GM19324 (cell line): Measurements from ENCODE around the gene GPR68.
"Not testable (repeated sequence)": the region's sequence is repeated elsewhere in the genome, so short reads cannot be mapped to it uniquely, and the experiment has no call there.

Experiments used
- ATAC-seq: cut with Tn5 transposase; IDR thresholded peaks from one replicate; pipeline ENCODE4 v1.9.1; 2021; ENCODE audit warnings: mild to moderate bottlenecking, moderate library complexity; ENCODE audit not compliant: unreplicated experiment, low FRiP score

Gene GPR68

DNA sequence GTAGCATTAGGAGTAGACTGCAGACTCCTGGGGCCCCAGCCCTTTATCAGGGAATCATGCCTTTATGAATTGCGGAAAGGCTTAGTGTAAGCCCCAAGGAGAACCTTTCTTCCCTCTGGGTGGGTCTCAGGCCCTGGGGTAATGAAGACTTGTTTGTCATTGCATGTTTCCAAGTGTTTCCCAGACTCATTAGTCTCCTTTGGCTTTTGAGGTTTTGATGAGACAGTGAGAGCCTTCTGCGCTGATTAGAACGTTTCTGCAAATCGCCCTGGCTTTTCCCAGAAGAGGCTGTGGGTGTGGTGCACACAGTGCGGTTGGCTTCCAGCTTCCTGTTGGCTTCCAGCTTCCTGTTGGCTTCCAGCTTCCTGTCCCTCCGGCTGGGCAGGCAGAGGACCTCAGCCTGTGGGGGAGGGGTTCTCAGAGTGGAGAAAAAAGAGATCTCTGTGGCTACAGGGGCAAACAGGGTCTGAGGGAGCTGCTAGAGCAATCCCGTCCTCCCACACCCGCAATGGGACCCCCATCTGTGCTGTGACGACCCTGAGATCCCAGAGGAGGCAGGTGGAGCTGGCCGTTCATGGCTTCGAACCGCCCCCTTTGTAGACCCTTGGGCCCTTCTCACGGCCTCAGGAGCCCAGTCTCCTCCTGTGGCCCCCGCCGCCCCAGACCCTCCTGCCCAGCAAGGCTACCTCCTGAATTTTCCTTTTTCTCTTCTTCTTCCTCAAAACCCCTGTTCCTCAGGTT is 42.1 kb downstream of the GPR68 start:
- ATAC-seq = no peak

DNA sequence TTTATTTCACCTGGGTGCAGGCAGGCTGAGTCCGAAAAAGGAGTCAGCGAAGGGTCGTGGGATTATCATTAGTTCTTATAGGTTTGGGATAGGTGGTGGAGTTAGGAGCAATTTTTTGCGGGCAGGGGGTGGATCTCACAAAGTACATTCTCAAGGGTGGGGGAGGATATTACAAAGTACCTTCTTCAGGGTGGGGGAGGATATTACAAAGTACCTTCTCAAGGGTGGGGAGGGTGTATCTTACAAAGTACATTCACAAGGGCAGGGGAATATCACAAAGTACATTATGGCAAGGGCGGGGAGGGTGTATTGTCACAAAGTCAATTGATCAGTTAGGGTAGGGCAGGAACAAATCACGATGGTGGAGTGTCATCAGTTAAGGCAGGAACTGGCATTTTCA is 43.7 kb downstream of the GPR68 start:
- not testable (repeated sequence) for ATAC-seq

DNA sequence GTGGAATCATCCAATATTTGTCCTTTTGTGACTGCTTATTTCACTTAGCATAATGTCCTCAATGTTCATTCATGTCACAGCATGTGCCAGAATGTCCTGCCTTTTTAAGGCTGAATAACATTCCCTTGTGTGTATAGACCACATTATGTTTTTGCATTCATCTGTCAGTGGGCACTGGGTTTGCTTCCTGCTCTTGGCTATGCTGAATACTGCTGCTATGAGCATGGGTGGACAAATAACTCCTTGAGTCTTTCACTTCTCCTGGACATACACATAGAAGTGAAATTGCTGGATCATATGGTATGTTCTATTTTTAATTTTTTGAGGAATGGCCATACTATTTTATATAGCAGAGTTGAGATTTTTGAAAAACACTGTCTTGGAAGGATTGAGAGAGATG is 46.9 kb downstream of the GPR68 start:
- ATAC-seq = no peak

DNA sequence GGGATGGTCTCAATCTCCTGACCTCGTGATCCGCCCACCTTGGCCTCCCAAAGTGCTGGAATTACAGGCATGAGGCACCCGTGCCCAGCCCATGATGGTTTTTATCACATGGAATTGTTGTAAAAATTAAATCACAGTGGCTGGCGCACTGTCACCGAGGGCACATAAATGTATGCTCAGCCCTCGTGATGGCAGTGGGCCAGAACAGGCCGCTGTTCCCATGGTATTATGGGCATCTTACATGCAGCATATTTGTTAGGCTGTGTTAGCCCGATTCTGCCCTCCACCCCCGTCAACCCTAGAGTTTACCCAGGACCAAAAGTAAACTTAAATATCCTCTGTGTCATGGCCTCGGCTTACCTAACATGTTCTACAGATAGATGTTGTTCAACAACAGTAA is 48.6 kb downstream of the GPR68 start:
- no peak for ATAC-seq

DNA sequence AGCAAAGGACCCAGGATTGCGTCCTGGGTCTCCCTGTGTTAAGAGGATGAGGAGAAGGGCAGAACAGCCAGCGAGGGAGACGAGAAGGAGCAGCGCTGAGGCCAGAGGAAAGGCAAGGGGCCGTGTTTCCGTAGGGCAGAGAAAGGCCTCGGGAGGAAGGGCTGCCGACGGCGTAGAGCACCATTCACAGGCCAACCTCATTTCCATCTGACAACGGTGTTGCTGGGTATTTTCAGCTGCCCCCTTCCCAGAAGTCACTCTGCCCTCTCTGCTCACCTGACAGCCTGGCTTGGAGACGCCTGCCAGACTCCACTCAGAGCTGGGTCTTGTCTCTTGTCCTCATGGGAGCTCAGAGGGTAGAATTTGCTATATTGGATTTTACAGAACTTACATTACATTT is 51.4 kb downstream of the GPR68 start:
- no peak for ATAC-seq

DNA sequence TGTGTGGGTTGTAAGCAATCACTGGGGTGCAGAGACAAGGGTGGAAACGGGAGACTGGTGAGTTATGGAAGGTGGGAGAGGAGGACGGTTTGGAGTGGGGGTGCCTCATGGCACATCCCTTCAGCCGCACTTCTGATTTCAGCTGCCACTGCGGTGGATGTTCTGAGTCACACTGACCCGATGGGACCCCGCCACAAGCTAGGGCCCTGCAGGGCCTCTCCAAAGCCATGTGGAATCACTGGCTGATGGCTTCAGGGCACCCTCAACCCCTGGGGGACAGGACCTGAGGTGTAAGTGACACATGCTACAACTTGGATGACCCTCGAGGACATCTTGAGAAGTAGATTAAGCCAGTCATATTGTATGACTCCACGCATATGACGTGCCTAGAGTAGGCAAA is 53.7 kb downstream of the GPR68 start:
- ATAC-seq = no peak

DNA sequence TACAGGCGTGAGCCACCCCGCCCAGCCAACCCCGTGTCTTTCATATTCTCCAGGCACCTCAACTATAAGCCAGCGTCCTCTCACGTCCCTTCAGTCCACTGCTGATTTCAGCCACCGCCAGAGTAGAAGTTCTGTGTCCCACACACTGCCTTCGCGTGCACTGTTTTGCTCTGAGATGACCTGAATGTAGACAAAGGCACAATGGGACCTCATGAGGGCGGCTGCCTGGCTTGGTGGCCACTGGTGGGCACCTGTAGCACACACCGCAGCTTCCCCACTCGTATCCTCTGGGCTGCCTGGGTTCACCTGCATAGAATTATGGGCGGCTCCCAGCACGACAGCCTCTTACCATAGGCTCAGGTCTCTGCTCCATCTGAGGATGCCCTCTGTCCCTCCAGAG is 57.2 kb downstream of the GPR68 start:
- ATAC-seq = no peak

DNA sequence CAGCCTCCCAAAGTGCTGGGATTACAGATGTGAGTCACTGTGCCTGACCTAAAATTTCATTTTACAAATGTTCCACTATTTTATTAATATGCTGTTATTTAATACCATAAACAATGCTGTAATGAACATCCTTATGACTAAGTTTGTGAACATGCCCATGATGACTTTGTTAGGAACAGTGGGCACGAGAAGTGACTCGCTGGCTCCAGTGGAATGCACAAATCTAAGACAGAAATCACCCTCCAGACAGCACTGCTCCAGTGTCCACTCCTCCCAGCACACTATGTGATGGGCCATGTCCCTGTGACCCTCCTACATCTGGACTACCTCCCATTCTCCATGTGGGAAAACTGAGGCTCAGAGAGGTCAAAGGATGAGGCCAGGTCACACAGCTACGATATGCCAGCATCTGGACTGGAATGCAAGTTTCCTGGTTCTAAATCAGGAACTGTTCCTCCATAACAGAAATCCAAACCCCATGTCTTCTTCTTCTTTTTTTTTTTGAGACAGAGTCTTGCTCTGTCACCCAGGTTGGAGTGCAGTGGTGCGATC is 57.9 kb downstream of the GPR68 start:
- no peak for ATAC-seq

DNA sequence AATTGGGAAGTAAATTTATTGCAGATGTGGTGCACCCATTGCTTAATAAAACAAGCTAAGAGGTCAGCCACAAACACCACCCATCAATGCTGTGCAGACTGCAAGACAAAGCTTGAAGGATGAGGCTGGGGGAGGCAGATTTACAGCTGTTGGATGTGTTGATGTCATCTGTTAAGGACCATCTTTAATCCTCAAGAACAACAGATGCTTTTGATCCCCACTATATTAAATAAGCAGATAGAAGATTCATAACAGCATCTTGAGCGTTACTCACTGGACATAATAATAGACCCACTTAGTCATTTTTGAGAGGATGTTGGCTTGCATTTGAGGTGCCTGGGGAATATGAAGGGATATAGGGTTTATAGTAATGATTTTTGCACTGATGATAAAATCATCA is 58.8 kb downstream of the GPR68 start:
- no peak for ATAC-seq

DNA sequence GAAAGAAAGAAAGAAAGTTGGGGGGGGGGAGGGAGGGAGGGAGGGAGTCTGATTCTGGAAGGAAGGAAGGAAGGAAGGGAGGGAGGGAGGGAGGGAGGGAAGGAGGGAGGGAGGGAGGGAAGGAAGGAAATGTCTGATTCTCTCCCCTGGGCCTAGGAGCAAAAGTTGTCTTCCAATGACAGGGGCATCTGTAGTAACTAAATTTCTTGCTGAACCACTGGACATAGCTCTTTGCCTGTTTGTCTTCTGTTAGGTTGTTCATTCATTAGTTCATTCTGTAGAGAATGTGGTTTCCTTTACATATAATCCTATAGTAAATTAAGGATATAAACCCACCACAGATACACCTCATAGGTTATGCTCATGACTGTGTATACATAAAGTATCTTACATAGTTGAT is 59.9 kb downstream of the GPR68 start:
- ATAC-seq = no peak

DNA sequence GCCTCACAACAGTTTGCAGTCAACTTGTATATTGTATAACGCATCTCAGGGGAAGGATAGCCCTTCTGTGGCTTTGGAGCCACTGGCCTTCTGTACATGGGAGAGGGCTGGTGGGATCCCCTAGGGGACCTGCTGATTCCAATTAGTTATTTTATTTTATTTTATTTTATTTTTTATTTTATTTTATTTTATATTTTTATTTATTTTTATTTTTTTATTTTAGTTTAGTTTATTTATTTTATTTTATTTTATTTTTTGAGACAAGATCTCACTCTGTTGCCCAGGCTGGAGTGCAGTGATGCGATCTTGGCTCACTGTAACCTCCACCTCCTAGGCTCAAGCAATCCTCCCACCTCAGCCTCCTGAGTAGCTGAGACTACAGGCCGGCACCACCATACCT is 61.8 kb downstream of the GPR68 start:
- not testable (repeated sequence) for ATAC-seq
